Stimulated activated CD4-positive, alpha-beta T cell treated with anti-CD3 and anti-CD28 coated beads, Interleukin-12 subunit alpha, Interleukin-12 subunit beta, amount 100 ng/mL, for 4 hours (primary cell): Measurements from ENCODE around the gene COL2A1.

ENCODE experiments used
- DNase-seq: peaks from one replicate; pipeline ENCODE4 v3.0.0-alpha.2; 2020

Gene COL2A1

DNA sequence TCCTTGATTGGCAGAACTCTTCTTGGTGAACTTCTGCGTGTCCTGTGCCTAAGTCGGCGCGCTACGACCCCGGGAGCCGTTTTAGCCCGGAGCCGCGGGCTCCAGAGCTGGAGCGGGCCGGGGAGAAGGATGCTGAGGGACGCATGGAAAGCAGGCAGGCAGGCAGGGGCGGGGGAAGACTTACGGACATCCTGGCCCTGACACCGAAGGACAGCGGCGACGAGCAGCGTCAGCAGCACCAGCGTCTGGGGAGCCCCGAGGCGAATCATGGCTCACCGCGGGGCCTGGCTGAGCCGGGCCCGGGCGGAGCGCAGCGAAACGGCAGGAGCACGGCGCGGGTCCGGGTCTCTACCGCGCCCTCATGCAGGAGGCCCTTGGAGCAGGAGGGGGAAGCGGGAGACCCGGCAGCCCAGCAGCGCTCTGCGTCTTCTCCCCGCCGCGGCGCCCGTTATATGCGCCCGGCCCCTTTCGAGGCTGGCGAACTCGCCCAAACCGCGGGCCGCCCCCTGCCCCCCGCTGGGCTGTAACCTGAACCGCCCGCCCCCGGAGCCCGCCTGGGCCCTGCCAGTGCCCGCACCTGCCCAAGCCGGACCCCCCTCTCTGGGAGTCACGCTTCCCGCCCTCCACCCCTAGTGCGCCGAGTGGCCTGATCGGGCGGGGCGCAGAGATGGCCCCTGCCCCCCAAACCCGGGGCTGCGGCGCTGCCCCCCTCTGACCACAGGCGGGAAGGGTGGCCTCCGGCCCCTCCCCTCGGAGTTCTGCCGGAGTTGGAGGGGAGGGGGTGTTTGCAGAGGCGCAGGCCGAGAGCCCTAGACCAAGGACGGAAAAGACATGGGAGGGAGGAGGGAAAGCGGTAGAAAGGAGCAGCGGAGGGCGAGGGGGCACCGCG is at the start of gene COL2A1:
Gene COL2A1, minus strand, starts transcription at position 424 of the 889 bp plus-strand sequence. Its CDS starts 155 bp downstream, at position 269.
- DNase-seq: no peak

DNA sequence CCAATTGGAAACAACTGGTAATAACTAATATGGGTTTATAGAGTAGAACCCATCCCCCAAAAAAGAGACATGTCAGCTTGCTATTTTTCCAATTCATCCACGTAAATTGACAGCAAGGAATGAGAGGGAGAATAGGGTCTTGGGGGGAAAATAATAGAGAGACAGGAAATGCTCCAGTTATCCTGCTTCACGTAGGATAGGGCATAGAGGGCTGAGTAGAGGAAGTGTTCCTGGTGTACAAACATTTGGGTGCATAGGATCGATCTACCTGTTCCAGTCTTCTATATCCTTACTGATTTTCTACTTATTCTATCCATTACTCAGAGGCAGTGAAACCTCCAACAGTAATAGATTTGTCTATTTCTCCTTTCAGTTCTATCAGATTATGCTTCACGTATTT is 49.6 kb upstream of the COL2A1 start:
- DNase-seq: no peak

DNA sequence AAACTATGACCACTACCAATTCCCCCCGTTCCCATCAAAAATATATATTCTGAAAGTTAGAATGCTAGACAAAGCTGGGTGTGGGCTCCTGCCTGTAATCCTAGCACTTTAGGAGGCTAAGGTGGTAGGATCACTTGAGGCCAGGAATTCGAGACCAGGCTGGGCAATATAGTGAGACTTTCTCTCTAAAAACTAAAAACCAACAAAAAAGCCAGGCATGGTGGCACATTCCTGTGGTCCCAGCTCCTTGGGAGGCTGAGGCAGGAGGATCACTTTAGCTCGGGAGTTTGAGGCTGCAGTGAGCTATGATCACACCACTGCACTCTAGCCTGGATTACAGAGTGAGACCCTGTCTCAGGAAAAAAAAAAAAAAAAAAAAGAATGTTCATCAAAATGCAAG is 48.8 kb upstream of the COL2A1 start:
- no peak for DNase-seq

DNA sequence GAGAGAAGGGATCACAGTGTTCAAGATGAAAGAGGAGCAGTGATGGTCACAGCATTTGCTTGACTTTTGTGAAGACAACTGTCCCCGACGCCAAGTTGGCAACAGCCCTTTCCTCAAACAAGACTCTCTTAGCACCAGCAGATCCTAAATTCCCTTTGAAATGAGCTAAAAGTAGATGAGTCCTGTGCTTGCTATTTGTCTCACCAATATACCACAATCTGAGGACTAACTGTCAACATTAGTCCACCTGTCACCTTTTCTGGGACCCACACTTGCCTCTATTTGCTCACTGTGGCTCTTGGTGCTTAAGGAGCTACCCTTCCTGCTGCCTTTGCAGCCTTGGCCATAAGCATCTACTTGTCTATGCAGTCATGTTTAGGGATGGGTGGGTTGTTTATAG is 47.4 kb upstream of the COL2A1 start:
- DNase-seq: no peak

DNA sequence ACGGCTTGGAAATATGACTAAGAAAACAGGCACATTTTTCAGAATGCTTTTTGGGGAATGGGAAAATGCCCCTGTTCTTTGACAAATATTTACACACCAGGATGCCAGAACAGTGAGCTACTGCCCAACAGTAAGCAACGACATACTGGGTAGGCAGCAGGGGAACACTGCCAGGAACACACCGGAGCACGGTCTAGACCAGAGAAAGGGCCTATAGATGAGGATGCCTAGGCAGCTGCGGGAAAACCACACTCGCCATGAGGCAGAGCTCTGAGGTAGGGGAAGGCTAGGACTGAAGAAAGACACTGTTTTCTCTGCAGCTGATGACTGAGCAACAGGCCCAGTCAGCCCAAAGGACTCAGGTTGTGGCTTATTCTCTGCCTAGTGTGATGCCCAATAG is 45.9 kb upstream of the COL2A1 start:
- DNase-seq: no peak

DNA sequence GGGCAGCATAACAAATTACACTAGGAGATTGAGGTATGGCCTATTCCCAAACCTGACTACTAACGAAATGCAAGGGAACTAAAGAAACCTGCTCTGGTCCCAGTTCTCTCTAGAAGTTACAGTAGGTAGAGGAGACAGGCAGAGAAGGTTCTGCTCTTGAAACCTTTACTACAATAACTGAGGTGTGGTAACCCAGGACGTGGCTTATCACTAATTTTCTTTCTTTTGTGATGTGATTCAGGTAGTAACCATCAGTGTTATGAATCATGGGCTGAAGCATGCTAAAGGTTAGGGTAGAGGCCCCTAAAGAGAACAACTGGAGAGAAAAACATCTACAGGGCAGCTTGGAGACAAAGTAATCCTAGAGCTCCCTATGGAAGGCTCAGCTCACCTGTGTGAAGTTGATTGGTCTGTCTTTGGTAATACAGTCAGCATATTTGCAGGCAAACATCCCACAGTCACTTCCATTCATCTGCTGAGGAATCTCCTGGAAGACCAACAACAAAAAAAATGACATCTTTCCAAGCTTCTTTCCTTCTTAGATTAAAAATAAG is 41.8 kb upstream of the COL2A1 start:
- DNase-seq: no peak

DNA sequence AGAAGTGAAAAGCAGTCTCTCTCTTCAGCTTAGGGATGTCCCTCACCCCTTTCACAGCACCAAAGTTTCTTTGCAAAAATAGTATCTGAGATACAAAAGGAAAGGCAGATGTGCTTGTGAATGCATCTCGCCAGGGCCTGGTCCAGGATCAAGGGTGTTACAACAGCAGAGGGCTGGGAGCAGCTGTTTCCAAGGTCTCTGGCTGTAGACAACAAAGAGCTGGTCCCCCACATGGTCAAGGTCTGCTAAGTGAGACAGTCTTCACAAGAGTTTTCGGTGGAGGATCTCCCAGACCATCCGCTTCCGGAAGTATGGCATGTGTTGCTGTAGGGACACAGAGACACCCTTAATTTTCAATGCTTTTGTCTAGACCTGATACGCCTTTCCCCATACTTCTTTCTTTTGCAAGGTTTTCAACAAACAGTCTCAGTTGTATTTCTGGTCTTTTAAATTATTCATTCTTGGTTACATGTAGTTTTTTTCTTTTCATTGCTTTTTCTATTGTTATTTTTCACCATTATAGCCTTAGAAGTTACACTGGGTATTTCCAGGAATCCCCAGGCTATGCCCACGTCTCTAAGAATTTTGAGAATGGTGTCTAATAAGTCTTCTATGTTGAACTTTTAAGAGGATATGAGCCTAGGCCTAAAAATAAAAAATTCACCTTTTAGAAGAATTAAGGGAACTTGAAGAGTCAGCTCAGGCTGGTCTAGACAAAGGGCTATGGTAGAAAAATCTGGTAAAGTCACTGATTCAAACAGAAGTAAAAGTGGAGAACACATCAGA is 41.0 kb upstream of the COL2A1 start:
- no peak for DNase-seq

GRCh38 chr12:48044396-48044795 is 40.1 kb upstream of the COL2A1 start:
- DNase-seq: no peak

GRCh38 chr12:48043771-48044170 is 39.5 kb upstream of the COL2A1 start:
- DNase-seq: no peak

DNA sequence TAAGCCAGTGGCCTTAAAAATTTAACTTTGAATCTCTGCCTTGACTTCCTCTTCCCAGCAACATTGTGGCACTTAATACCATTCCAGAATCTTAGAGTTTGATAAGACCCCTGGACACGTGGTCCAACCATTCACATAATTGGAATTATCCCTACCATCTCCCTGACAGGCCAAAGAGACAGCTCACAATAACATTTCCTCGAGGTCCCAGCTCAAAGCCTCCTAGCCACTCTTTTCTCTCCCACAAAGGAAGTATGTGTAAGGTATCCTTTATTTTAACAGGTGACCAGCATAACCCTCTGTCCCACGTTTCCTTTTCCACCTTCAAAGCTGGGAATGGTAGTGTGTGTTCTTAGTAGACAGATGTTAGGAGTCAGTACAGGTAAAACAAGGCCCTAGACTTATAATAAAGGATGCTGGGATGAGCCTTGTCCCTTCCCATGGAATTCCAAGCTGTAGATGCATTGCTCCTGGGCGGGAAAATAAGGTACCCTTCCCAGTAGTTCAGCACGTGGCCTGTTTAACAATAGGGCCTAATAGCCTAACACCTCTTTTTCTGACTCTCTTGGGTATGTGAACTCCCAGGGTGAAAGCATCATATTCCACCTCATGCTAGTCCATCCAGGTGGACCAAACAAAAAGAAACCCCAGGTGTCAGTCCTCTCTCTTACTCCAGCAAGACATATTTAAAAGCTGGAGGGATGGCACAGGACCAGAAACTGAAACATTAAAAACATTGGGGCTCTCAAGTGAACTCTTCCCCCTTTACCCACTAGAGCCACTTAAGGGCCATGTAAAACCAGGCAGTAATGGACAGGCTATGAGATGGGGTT is 37.5 kb upstream of the COL2A1 start:
- no peak for DNase-seq

DNA sequence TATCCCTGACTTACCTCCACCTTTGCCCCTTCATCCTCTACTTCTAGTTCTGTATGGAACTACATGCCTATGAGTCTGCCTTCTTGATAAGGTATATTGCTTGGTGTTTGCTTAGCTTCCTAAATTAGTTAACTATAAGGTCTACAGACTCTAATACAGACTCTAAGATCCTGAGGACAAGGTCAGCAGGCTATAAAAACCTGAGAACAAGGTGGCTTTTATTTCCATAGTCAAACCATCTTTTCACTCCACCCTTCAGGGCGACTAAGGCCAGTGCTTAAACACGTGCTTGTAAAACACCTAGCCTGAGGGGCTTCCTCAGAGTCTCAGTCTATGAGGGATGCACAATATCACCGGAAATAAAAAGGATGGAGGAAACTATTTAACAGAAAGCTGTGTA is 36.1 kb upstream of the COL2A1 start:
- no peak for DNase-seq

GRCh38 chr12:48039151-48039550 is 34.9 kb upstream of the COL2A1 start:
- no peak for DNase-seq

DNA sequence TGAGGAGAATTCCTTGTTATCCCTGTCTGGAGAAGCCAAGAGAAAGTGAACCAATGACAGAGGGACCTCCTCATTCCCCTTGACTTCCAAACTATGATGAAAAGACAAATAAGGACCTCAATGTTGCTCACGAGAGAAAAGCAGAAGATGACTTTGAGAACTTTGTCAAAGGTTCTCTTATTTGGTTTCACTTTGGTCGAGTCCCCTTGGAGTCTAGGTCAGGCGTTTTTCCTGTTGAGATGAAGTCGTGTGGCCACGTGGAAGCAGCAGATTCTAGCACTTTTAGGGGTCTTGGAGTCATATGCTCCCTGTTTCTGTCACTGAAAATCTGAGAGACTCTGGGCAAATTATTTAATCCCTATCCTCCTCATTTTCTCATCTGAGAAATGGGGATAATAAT is 33.8 kb upstream of the COL2A1 start:
- no peak for DNase-seq

DNA sequence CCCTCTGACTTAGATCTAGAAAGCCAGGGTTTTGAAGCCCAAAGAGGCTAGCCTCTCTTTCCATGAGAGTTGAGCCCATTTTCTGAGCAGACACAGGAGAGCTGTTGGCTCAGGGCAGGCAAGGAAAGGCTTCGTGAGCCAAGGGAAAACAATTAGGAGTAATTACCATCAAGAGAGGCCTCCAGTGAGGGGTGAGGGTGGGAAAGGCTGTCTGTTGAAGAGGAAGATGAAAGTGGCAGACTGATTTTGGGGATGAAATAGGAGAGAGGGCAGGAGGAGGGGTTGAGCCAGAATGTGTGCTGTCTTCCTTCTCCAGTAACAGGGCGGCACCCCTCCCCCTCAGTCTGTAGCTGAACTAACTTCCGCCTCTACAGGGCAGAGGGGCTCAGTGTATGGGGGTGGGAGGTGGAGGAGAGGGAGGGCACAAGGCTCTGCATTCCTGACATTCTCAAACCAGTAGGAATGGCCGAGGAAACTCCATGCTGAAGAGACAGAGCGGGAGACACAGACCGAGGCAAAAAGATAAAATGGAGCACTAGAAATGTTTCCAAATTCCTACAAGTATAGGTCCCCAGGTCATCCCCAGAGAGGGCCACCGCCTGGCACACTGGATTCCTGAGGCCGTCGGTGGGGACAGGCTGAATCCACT is 33.1 kb upstream of the COL2A1 start:
- DNase-seq: no peak

GRCh38 chr12:48036818-48037217 is 32.5 kb upstream of the COL2A1 start:
- DNase-seq: no peak

DNA sequence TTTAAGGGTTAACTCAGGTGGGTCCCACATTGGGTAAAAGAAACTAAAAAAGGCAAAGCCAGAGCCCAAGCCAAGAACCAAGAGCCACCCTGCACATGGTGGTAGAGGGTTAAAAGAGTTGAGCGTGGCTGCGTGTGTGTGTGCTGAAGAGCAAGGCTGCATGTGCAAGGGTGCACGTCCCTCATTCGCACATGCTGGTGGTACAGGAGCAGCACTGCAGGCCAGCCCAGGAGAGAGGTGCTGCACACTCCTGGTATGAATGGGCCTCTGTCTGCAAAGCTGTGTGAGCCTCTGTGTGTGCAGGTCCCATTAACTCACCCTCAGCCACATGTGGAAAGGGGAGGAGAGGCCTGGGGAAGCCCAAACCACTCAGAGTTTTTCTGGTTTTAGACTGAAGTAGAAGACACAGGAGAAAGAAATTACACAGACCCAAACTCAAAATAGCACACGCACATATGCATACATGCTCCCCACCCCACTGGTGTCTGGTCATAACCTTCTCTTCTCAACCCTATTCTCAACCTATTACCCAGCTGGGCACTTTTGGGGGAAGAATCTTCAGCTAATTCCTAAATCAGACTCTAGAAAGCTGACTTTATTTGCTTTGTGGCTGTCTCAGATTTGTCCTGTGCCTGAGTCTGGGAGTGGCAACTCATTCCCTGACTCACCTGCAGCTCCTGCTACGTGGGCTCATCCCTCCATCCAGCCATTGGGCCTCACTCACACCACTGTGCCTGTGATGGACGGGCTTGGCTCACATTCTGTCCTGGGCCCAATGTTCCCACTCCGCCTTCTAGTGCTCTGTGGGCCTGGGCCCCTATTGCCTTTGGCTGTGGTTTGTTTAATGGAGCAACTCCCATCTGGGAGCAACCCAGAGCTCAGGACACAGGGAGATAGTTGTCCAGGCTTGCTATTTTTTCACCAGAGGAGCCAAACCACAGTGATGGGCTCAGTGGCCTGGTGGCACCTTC is 30.8 kb upstream of the COL2A1 start:
- DNase-seq: no peak

GRCh38 chr12:48033451-48033850 is 29.2 kb upstream of the COL2A1 start:
- no peak for DNase-seq

- no peak for DNase-seq
Observed at GRCh38 chr12:48032597-48032996, 28.3 kb upstream of the COL2A1 start.

DNA sequence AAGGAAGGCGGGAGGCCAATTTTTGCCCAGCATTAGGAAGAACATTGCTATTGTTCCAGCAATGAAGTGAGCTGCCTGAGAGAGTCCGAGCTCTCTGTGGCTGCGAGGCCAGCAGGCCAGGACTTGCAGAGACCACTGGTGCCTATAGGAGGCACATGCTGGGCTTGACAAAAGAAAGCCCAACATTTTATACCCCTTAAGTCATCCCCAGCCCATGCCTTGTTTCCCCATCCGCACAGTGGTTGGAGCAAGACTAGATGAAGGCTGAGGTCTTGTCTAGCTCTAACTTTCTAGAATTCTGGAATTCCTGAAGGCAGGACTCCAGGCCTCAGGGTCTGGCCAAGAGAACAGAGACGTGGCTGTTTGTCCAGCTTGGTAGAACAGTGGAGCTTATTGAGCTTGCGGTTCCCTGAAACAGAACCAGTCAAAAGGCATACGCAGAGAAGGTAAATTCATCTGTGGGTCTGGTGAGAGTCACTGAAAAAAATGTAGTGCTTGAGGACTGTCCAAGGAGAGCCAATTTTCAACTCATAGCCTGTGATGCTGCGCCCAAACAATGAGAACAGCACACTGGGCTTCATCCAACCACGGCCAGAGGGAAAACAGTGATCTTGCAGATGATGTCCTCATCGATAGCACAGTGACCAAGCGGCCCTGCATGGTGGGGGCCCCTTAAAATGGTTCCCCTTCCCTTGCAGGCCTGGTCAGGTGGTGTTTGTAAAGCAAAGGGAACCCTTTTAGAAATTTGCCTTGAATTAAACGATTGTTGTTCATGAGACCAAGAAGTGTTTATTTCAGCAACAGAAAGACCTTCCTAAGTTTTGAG is 27.1 kb upstream of the COL2A1 start:
- no peak for DNase-seq

GRCh38 chr12:48030173-48030650 is 25.9 kb upstream of the COL2A1 start:
- no peak for DNase-seq
